ENCODE measurements around the gene GPR132. TPM values are rescaled to one million over a fixed set of nuclear protein-coding genes. Genes with fewer than 3 reads are reported as not detected.

The GPR132 gene
- total and polyA plus RNA-seq, 9 of the 15 experiments (the other 6 are each of a cell fraction or from before 2014, with no cell fraction given) = 0.01 to 1.1 (median 0.25) TPM; not detected in 1

DNA sequence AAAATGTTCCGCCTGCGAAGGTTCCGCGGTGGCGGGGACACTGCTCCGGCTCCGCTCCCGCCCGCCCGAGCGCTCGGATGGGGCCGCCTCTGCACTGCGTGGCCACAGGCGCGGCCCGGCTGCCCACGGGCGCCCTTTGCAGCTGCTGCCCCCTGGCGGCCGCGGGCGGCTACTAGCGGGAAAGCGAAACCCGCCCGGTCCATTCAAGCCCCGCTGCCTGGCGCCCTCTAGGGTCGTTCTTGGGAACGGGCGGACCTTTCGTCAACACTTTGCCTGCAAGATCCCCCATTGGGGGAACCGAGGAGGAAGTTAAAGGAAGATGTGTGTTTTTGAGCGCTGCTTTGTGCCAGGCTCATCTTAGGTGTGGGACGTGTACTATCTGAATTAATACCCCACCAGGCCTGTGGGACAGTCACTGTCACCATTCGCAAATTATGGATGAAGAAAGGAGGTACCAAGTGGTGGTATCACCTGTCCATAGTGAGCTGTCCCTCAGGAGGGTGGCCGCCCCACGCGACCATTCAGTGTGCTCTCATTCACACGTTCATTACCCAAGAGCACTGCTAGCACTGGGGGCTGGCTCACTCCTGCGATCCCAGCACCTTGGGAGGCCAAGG, 19.4 kb downstream of the GPR132 start (continued):
- TF ChIP-seq RCOR1 (IDR thresholded peaks at IDR 0.05; ENCODE audit: borderline replicate concordance in 1 of 2, low read depth in 2 of 2, low read length in 2 of 2) (no peak), CBX3 (IDR thresholded peaks at IDR 0.05; ENCODE audit: borderline replicate concordance in 1 of 2, low read length in 2 of 2) (no peak), IRF2 (CRISPR knock-in tag; IDR thresholded peaks at IDR 0.05) (no peak), ZNF224 (CRISPR knock-in tag; IDR thresholded peaks at IDR 0.05) (no peak), NFE2L1 (tag; IDR thresholded peaks at IDR 0.05; ENCODE audit: borderline replicate concordance, low read depth) (no peak), SUPT5H (IDR thresholded peaks at IDR 0.05) (no peak), TCF7 (IDR thresholded peaks at IDR 0.05; ENCODE audit: borderline replicate concordance) (no peak), MXI1 (IDR thresholded peaks at IDR 0.05; ENCODE audit: low read depth, low read length) (no peak), ATF1 (CRISPR knock-in tag; IDR thresholded peaks at IDR 0.05) (no peak), ATF1 (tag; IDR thresholded peaks at IDR 0.05) (peak; percentile 59), MTA3 (IDR thresholded peaks at IDR 0.05; ENCODE audit: borderline replicate concordance) (0 out of 2 replicates have a peak, but pooled peaks have one; percentile 59), ZBTB40 (IDR thresholded peaks at IDR 0.05) (no peak), ZBTB40 (CRISPR knock-in tag; IDR thresholded peaks at IDR 0.05) (no peak), MCM7 (IDR thresholded peaks at IDR 0.05) (no peak), STAT5A (IDR thresholded peaks at IDR 0.05; ENCODE audit: borderline replicate concordance, low read length) (no peak), KDM4B (IDR thresholded peaks at IDR 0.05; ENCODE audit: borderline replicate concordance in 2 of 2, low read depth in 1 of 2) (no peak), PURB (CRISPR knock-in tag; IDR thresholded peaks at IDR 0.05; ENCODE audit: low read depth) (no peak), ATF6 (CRISPR knock-in tag; IDR thresholded peaks at IDR 0.05) (no peak), NFRKB (IDR thresholded peaks at IDR 0.05; ENCODE audit: low read depth) (no peak)

All from K562 (cell line).